Measurements from ENCODE around the gene GRIK4.

GRIK4 gene

GRCh38 chr11:120643284-120643683 lies 131.7 kb downstream of the GRIK4 start:
- H3K27me3 ChIP-seq (ENCODE audit: insufficient read depth, low read depth) = no peaks in the 10 kb centered on the region
- TF ChIP-seq CTCF (conservative IDR thresholded peaks at IDR 0.05; ENCODE audit: low read depth, low read length) = no peak
- H3K27ac ChIP-seq = no peak overlapping the region
- H3K4me1 ChIP-seq (ENCODE audit: low read depth, poor library complexity, severe bottlenecking) = no peaks in the 10 kb centered on the region
- no peak overlapping the region for H3K4me3 ChIP-seq (IDR thresholded peaks at IDR 0.05; ENCODE audit: insufficient read depth, low read depth, low read length)
- no peaks in the 10 kb centered on the region for H3K79me2 ChIP-seq (ENCODE audit: insufficient read depth, low read depth)
- H3K36me3 ChIP-seq (ENCODE audit: insufficient read depth) = no peaks in the 10 kb centered on the region
- no peak overlapping the region for H2AFZ ChIP-seq (ENCODE audit: low read depth)
- no peaks in the 10 kb centered on the region for H4K20me1 ChIP-seq (ENCODE audit: insufficient read depth)
- no peak overlapping the region for H3K9ac ChIP-seq
- H3K4me2 ChIP-seq = no peak overlapping the region

- no peak overlapping the region for H3K4me3 ChIP-seq (IDR thresholded peaks at IDR 0.05; ENCODE audit: insufficient read depth, low read depth, low read length)
- TF ChIP-seq CTCF (conservative IDR thresholded peaks at IDR 0.05; ENCODE audit: low read depth, low read length) = no peak
- no peak overlapping the region for H3K9ac ChIP-seq
- H3K27me3 ChIP-seq (ENCODE audit: insufficient read depth, low read depth) = no peaks in the 10 kb centered on the region
- no peak overlapping the region for H3K27ac ChIP-seq
- no peak overlapping the region for H2AFZ ChIP-seq (ENCODE audit: low read depth)
- H4K20me1 ChIP-seq (ENCODE audit: insufficient read depth) = no peaks in the 10 kb centered on the region
- H3K4me2 ChIP-seq = no peak overlapping the region
- H3K4me1 ChIP-seq (ENCODE audit: low read depth, poor library complexity, severe bottlenecking) = no peaks in the 10 kb centered on the region
- H3K36me3 ChIP-seq (ENCODE audit: insufficient read depth) = no peaks in the 10 kb centered on the region
- no peaks in the 10 kb centered on the region for H3K79me2 ChIP-seq (ENCODE audit: insufficient read depth, low read depth)
Observed at GRCh38 chr11:120645639-120646038, 134.1 kb downstream of the GRIK4 start.

GRCh38 chr11:120646206-120646605 lies 134.7 kb downstream of the GRIK4 start:
- no peaks in the 10 kb centered on the region for H4K20me1 ChIP-seq (ENCODE audit: insufficient read depth)
- no peak overlapping the region for H3K27ac ChIP-seq
- TF ChIP-seq CTCF (conservative IDR thresholded peaks at IDR 0.05; ENCODE audit: low read depth, low read length) = no peak
- no peaks in the 10 kb centered on the region for H3K36me3 ChIP-seq (ENCODE audit: insufficient read depth)
- H3K4me2 ChIP-seq = no peak overlapping the region
- H3K79me2 ChIP-seq (ENCODE audit: insufficient read depth, low read depth) = no peaks in the 10 kb centered on the region
- H3K9ac ChIP-seq = no peak overlapping the region
- H2AFZ ChIP-seq (ENCODE audit: low read depth) = no peak overlapping the region
- H3K4me3 ChIP-seq (IDR thresholded peaks at IDR 0.05; ENCODE audit: insufficient read depth, low read depth, low read length) = no peak overlapping the region
- no peaks in the 10 kb centered on the region for H3K4me1 ChIP-seq (ENCODE audit: low read depth, poor library complexity, severe bottlenecking)
- H3K27me3 ChIP-seq (ENCODE audit: insufficient read depth, low read depth) = no peaks in the 10 kb centered on the region

- Histone ChIP-seq H3K9ac (no peak overlapping the region), H3K36me3 (ENCODE audit: insufficient read depth) (no peaks in the 10 kb centered on the region), H3K4me3 (IDR thresholded peaks at IDR 0.05; ENCODE audit: insufficient read depth, low read depth, low read length) (no peak overlapping the region), H3K4me1 (ENCODE audit: low read depth, poor library complexity, severe bottlenecking) (no peaks in the 10 kb centered on the region), H4K20me1 (ENCODE audit: insufficient read depth) (no peaks in the 10 kb centered on the region), H3K27me3 (ENCODE audit: insufficient read depth, low read depth) (no peaks in the 10 kb centered on the region), H3K4me2 (no peak overlapping the region), H2AFZ (ENCODE audit: low read depth) (no peak overlapping the region), H3K79me2 (ENCODE audit: insufficient read depth, low read depth) (no peaks in the 10 kb centered on the region), H3K27ac (no peak overlapping the region)
- no peak for TF ChIP-seq CTCF (conservative IDR thresholded peaks at IDR 0.05; ENCODE audit: low read depth, low read length)
Observed at GRCh38 chr11:120647681-120648080, 136.1 kb downstream of the GRIK4 start.
